ENCODE results near the gene MCC.

MCC gene

GRCh38 chr5:113487781-113488644 is at the start of gene MCC:
Gene MCC (minus strand): TSS chr5:113488453.
- TF ChIP-seq ZNF274 (IDR thresholded peaks at IDR 0.05; ENCODE audit: low read depth, low read length): no peak
- peak within 1 kb of the TSS; percentile 61 for H3K4me3 ChIP-seq (ENCODE audit: low read length)

GRCh38 chr5:113531481-113532159 is 43.4 kb upstream of the MCC start:
- TF ChIP-seq ZNF274 (IDR thresholded peaks at IDR 0.05; ENCODE audit: low read depth, low read length): no peak
- H3K4me3 ChIP-seq (ENCODE audit: low read length): no peak overlapping the region

- H3K4me3 ChIP-seq (ENCODE audit: low read length): no peak overlapping the region
- no peak for TF ChIP-seq ZNF274 (IDR thresholded peaks at IDR 0.05; ENCODE audit: low read depth, low read length)
Measured at GRCh38 chr5:113527746-113528145, 39.5 kb upstream of the MCC start.

GRCh38 chr5:113526421-113526820 is 38.2 kb upstream of the MCC start:
- no peak overlapping the region for H3K4me3 ChIP-seq (ENCODE audit: low read length)
- TF ChIP-seq ZNF274 (IDR thresholded peaks at IDR 0.05; ENCODE audit: low read depth, low read length): no peak

- TF ChIP-seq ZNF274 (IDR thresholded peaks at IDR 0.05; ENCODE audit: low read depth, low read length): no peak
- H3K4me3 ChIP-seq (ENCODE audit: low read length): no peak overlapping the region
Measured at GRCh38 chr5:113524927-113525326, 36.7 kb upstream of the MCC start.

- no peak for TF ChIP-seq ZNF274 (IDR thresholded peaks at IDR 0.05; ENCODE audit: low read depth, low read length)
- H3K4me3 ChIP-seq (ENCODE audit: low read length): no peak overlapping the region
Measured at GRCh38 chr5:113523168-113523567, 34.9 kb upstream of the MCC start.

GRCh38 chr5:113520899-113521298 is 32.6 kb upstream of the MCC start:
- no peak for TF ChIP-seq ZNF274 (IDR thresholded peaks at IDR 0.05; ENCODE audit: low read depth, low read length)

GRCh38 chr5:113520429-113520828 is 32.2 kb upstream of the MCC start:
- no peak for TF ChIP-seq ZNF274 (IDR thresholded peaks at IDR 0.05; ENCODE audit: low read depth, low read length)

More at GRCh38 chr5:113520899-113521298, 32.6 kb upstream of the MCC start:
- H3K4me3 ChIP-seq (ENCODE audit: low read length): no peak overlapping the region

GRCh38 chr5:113519412-113519811 is 31.2 kb upstream of the MCC start:
- no peak for TF ChIP-seq ZNF274 (IDR thresholded peaks at IDR 0.05; ENCODE audit: low read depth, low read length)
- H3K4me3 ChIP-seq (ENCODE audit: low read length): no peak overlapping the region

More at GRCh38 chr5:113520429-113520828, 32.2 kb upstream of the MCC start:
- H3K4me3 ChIP-seq (ENCODE audit: low read length): no peak overlapping the region

GRCh38 chr5:113518884-113519283 is 30.6 kb upstream of the MCC start:
- H3K4me3 ChIP-seq (ENCODE audit: low read length): no peak overlapping the region
- no peak for TF ChIP-seq ZNF274 (IDR thresholded peaks at IDR 0.05; ENCODE audit: low read depth, low read length)

GRCh38 chr5:113514289-113514635 is 26.0 kb upstream of the MCC start:
- H3K4me3 ChIP-seq (ENCODE audit: low read length): peak overlapping the region; percentile 83
- no peak for TF ChIP-seq ZNF274 (IDR thresholded peaks at IDR 0.05; ENCODE audit: low read depth, low read length)

GRCh38 chr5:113513384-113514288 is 25.4 kb upstream of the MCC start, which contains the start of gene YTHDC2:
Gene YTHDC2 (plus strand): TSS chr5:113513694. CDS start chr5:113513896, 202 bp downstream.
- peak within 1 kb of the TSS; percentile 83 for H3K4me3 ChIP-seq (ENCODE audit: low read length)
- no peak for TF ChIP-seq ZNF274 (IDR thresholded peaks at IDR 0.05; ENCODE audit: low read depth, low read length)

- no peak for TF ChIP-seq ZNF274 (IDR thresholded peaks at IDR 0.05; ENCODE audit: low read depth, low read length)
Measured at GRCh38 chr5:113512341-113512740, 24.1 kb upstream of the MCC start.

GRCh38 chr5:113510836-113511451 is 22.7 kb upstream of the MCC start:
- H3K4me3 ChIP-seq (ENCODE audit: low read length): no peak overlapping the region
- no peak for TF ChIP-seq ZNF274 (IDR thresholded peaks at IDR 0.05; ENCODE audit: low read depth, low read length)

More at GRCh38 chr5:113512341-113512740, 24.1 kb upstream of the MCC start:
- no peak overlapping the region for H3K4me3 ChIP-seq (ENCODE audit: low read length)

Measured in GM08714 (cell line).